Mucosa of descending colon (tissue), 3 donors: Measurements from ENCODE around the gene SDK1. TPM values are rescaled to one million over a fixed set of nuclear protein-coding genes. Genes with fewer than 3 reads are reported as not detected.

ENCODE experiments used
- ATAC-seq: fragments of 200-7000 bp; cut with Tn5 transposase; one replicate; pipeline ENCODE4 v1.9.1; 2020; ENCODE audit warnings: mild to moderate bottlenecking, moderate library complexity
- DNase-seq, 3 donors: peaks; one replicate each; pipeline ENCODE4 v3.0.0-alpha.2; 2020
- H3K36me3 ChIP-seq: fragments of 200-600 bp; one replicate; pipeline ENCODE4 v1.8.0; 2021; ENCODE audit warnings: low read depth, mild to moderate bottlenecking
- H3K4me1 ChIP-seq: fragments of 200-600 bp; one replicate; pipeline ENCODE4 v1.8.0; 2021; ENCODE audit warnings: low read depth, mild to moderate bottlenecking
- H3K4me3 ChIP-seq: fragments of 200-600 bp; one replicate; pipeline ENCODE4 v1.8.0; 2021; ENCODE audit warnings: mild to moderate bottlenecking
- H3K9me3 ChIP-seq: fragments of 200-600 bp; one replicate; pipeline ENCODE4 v1.8.0; 2021; ENCODE audit warnings: mild to moderate bottlenecking
- CTCF ChIP-seq: fragments of 200-600 bp; IDR thresholded peaks from one replicate; pipeline ENCODE4 v1.8.0; 2022; ENCODE audit warnings: antibody characterized with exemption, mild to moderate bottlenecking
- intact Hi-C, 2 donors: fragments of 100-400 bp; cut with DNase I in 1 of 2; cut with micrococcal nuclease in 1 of 2; formaldehyde crosslinking; loops; one replicate each; pipeline versions ENCODE4 v1.11.0 to v1.11.1; 2022; cut with DNase I, micrococcal nuclease
- total RNA-seq, 3 donors: library from RNA; stranded (reverse); fragmentation: NEBNext Ultra II Directional in 2 of 3; extraction: Animal tissue kit (Norgen Biotek cat#: 25700) in 2 of 3; gene quantifications; one replicate each; pipeline versions ENCODE4 v1.2.1 to v1.2.4, GENCODE V29; 2021 to 2023
- donor health status: DM: no; HTN: no; CAD: no; lungs with moderate emphysema.
- donor health status: DM: no; HTN: no; CAD: no.
- donor health status: DM: no; HTN: yes; CAD: no.

SDK1 gene
- total RNA-seq, 3 donors from 2014 or later = 2.7 to 20.2 (median 4.2) TPM

- no peaks in the 10 kb centered on the region for H3K4me1 ChIP-seq
Observed at GRCh38 chr7:3438352-3438751, 137.3 kb downstream of the SDK1 start.

GRCh38 chr7:3439333-3440030 is 138.4 kb downstream of the SDK1 start:
- intact Hi-C loops = no loop called here
- no peak for TF ChIP-seq CTCF
- DNase-seq (no peak), ATAC-seq (no peak)
- Histone ChIP-seq H3K4me3 (no peak overlapping the region), H3K36me3 (no peaks in the 10 kb centered on the region), H3K9me3 (no peaks in the 10 kb centered on the region), H3K4me1 (no peaks in the 10 kb centered on the region)

More at GRCh38 chr7:3438352-3438751, 137.3 kb downstream of the SDK1 start:
- Histone ChIP-seq H3K36me3 (no peaks in the 10 kb centered on the region), H3K9me3 (no peaks in the 10 kb centered on the region), H3K4me3 (no peak overlapping the region)
- no peak for TF ChIP-seq CTCF
- ATAC-seq = no peak
- no peak for DNase-seq
- intact Hi-C loops = no loop called here

GRCh38 chr7:3440509-3440908 is 139.5 kb downstream of the SDK1 start:
- DNase-seq (no peak), ATAC-seq (no peak)
- H3K36me3 ChIP-seq = no peaks in the 10 kb centered on the region
- intact Hi-C loops = no loop called here
- no peaks in the 10 kb centered on the region for H3K4me1 ChIP-seq
- no peak overlapping the region for H3K4me3 ChIP-seq
- no peaks in the 10 kb centered on the region for H3K9me3 ChIP-seq
- TF ChIP-seq CTCF = no peak

- TF ChIP-seq CTCF = no peak
- ATAC-seq (no peak), DNase-seq (no peak)
- H3K4me1 ChIP-seq = no peaks in the 10 kb centered on the region
- intact Hi-C loops = no loop called here
- H3K9me3 ChIP-seq = peaks cover 7% of the 10 kb centered on the region
- no peak overlapping the region for H3K4me3 ChIP-seq
- H3K36me3 ChIP-seq = no peaks in the 10 kb centered on the region
Observed at GRCh38 chr7:3443716-3444115, 142.7 kb downstream of the SDK1 start.

GRCh38 chr7:3446786-3447185 is 145.7 kb downstream of the SDK1 start:
- intact Hi-C loops = no loop called here
- TF ChIP-seq CTCF = no peak
- DNase-seq (no peak), ATAC-seq (no peak)
- Histone ChIP-seq H3K9me3 (peaks cover 7% of the 10 kb centered on the region), H3K36me3 (no peaks in the 10 kb centered on the region), H3K4me3 (no peak overlapping the region), H3K4me1 (no peaks in the 10 kb centered on the region)

- intact Hi-C loops = no loop called here
- no peak for DNase-seq
- no peaks in the 10 kb centered on the region for H3K9me3 ChIP-seq
- no peak for TF ChIP-seq CTCF
- no peaks in the 10 kb centered on the region for H3K36me3 ChIP-seq
- no peak overlapping the region for H3K4me3 ChIP-seq
- no peak for ATAC-seq
- H3K4me1 ChIP-seq = no peaks in the 10 kb centered on the region
Observed at GRCh38 chr7:3451701-3452100, 150.6 kb downstream of the SDK1 start.
